Measurements from ENCODE around the gene PIM2. TPM values are rescaled to one million over a fixed set of nuclear protein-coding genes. Genes with fewer than 3 reads are reported as not detected.

Gene PIM2
- total RNA-seq, 1 experiment from 2014 or later = 25.6 TPM

DNA sequence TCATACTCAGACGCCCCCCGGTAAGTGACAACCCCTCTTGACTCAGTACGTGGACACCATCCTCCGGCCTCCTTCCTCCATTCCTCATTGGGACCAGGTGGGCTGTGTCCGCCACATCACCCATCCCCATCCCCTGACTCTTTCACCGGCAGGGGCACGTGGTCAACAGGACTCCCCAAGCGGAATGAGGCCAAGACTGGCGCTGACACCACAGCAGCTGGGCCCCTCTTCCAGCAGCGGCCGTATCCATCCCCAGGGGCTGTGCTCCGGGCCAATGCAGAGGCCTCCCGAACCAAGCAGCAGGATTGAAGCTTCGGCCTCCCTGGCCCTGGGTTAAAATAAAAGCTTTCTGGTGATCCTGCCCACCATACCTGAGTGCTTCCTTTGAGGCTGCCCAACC, 16.0 kb downstream of the PIM2 start:
- no peaks in the 10 kb centered on the region for H4K20me1 ChIP-seq (ENCODE audit: low read length)
- no peak overlapping the region for H2AFZ ChIP-seq (ENCODE audit: low read length)
- H3K4me2 ChIP-seq (ENCODE audit: low read length) = no peak overlapping the region
- H3K27ac ChIP-seq (ENCODE audit: low read length) = no peak overlapping the region
- BruUV-seq (replicated peaks) = no TSS peak
- ChIA-PET CTCF (no interaction called here), POLR2A (ENCODE audit: unreplicated experiment) (interaction anchor here (0.6 kb wide), 1 partner anchor 366 kb away, joined by 4 read pairs; no protein-coding TSS in a partner anchor)
- ATAC-seq (no peak), DNase-seq (no peak)
- H3K79me2 ChIP-seq (ENCODE audit: low read length) = peaks cover 31% of the 10 kb centered on the region
- no peak for TF ChIP-seq EZH2 (IDR thresholded peaks at IDR 0.05; ENCODE audit: low read length, unreplicated experiment)
- TF ChIP-seq, protein P1, sequence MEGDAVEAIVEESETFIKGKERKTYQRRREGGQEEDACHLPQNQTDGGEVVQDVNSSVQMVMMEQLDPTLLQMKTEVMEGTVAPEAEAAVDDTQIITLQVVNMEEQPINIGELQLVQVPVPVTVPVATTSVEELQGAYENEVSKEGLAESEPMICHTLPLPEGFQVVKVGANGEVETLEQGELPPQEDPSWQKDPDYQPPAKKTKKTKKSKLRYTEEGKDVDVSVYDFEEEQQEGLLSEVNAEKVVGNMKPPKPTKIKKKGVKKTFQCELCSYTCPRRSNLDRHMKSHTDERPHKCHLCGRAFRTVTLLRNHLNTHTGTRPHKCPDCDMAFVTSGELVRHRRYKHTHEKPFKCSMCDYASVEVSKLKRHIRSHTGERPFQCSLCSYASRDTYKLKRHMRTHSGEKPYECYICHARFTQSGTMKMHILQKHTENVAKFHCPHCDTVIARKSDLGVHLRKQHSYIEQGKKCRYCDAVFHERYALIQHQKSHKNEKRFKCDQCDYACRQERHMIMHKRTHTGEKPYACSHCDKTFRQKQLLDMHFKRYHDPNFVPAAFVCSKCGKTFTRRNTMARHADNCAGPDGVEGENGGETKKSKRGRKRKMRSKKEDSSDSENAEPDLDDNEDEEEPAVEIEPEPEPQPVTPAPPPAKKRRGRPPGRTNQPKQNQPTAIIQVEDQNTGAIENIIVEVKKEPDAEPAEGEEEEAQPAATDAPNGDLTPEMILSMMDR (conservative IDR thresholded peaks at IDR 0.05; ENCODE audit: low read depth, low read length) = no peak
- no peak for TF ChIP-seq EZH2phosphoT487 (IDR thresholded peaks at IDR 0.05; ENCODE audit: borderline replicate concordance, low read length)
- no peaks in the 10 kb centered on the region for H3K27me3 ChIP-seq (ENCODE audit: low read length)
- H3K4me1 ChIP-seq (ENCODE audit: insufficient read depth, low read length) = peaks cover 10% of the 10 kb centered on the region
- H3F3A ChIP-seq (ENCODE audit: low read length, unreplicated experiment) = no peaks in the 10 kb centered on the region
- H3K36me3 ChIP-seq (ENCODE audit: low read depth, low read length) = peaks cover 6% of the 10 kb centered on the region
- intact Hi-C loops (cut with micrococcal nuclease) = no loop called here
- no peaks in the 10 kb centered on the region for H3K9me2 ChIP-seq (replicated peaks; ENCODE audit: low read length)
- no peak overlapping the region for H3K4me3 ChIP-seq (ENCODE audit: low read length)
- H3K9ac ChIP-seq (ENCODE audit: low read length) = no peak overlapping the region
- no peaks in the 10 kb centered on the region for H3K9me3 ChIP-seq (ENCODE audit: low read length)

DNA sequence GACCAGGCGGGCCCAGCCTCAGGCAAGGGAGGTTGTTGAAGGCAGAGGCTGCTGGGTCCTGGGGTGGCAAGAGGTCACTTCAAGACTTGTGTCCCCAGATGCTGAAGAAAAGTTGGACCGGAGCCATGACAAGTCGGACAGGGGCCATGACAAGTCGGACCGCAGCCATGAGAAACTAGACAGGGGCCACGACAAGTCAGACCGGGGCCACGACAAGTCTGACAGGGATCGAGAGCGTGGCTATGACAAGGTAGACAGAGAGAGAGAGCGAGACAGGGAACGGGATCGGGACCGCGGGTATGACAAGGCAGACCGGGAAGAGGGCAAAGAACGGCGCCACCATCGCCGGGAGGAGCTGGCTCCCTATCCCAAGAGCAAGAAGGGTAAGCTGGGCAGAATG, 16.7 kb downstream of the PIM2 start:
- no peak overlapping the region for H3K4me3 ChIP-seq (ENCODE audit: low read length)
- TF ChIP-seq, protein P1 (conservative IDR thresholded peaks at IDR 0.05; ENCODE audit: low read depth, low read length) = no peak
- TF ChIP-seq EZH2 (IDR thresholded peaks at IDR 0.05; ENCODE audit: low read length, unreplicated experiment) = no peak
- TF ChIP-seq EZH2phosphoT487 (IDR thresholded peaks at IDR 0.05; ENCODE audit: borderline replicate concordance, low read length) = no peak
- POLR2A ChIA-PET (ENCODE audit: unreplicated experiment) = no interaction called here
- H3K27me3 ChIP-seq (ENCODE audit: low read length) = no peaks in the 10 kb centered on the region
- no peaks in the 10 kb centered on the region for H3K9me3 ChIP-seq (ENCODE audit: low read length)
- H3K36me3 ChIP-seq (ENCODE audit: low read depth, low read length) = peaks cover 6% of the 10 kb centered on the region
- H3K27ac ChIP-seq (ENCODE audit: low read length) = no peak overlapping the region
- DNase-seq (no peak), ATAC-seq (no peak)
- peaks cover 35% of the 10 kb centered on the region for H3K79me2 ChIP-seq (ENCODE audit: low read length)
- H3F3A ChIP-seq (ENCODE audit: low read length, unreplicated experiment) = no peaks in the 10 kb centered on the region
- no peak overlapping the region for H3K4me2 ChIP-seq (ENCODE audit: low read length)
- intact Hi-C loops (cut with micrococcal nuclease) = no loop called here
- no peak overlapping the region for H2AFZ ChIP-seq (ENCODE audit: low read length)
- H3K4me1 ChIP-seq (ENCODE audit: insufficient read depth, low read length) = peaks cover 10% of the 10 kb centered on the region
- BruUV-seq (replicated peaks) = TSS peak; percentile 2
- H3K9ac ChIP-seq (ENCODE audit: low read length) = no peak overlapping the region
- CTCF ChIA-PET = no interaction called here
- H4K20me1 ChIP-seq (ENCODE audit: low read length) = no peaks in the 10 kb centered on the region
- no peaks in the 10 kb centered on the region for H3K9me2 ChIP-seq (replicated peaks; ENCODE audit: low read length)

DNA sequence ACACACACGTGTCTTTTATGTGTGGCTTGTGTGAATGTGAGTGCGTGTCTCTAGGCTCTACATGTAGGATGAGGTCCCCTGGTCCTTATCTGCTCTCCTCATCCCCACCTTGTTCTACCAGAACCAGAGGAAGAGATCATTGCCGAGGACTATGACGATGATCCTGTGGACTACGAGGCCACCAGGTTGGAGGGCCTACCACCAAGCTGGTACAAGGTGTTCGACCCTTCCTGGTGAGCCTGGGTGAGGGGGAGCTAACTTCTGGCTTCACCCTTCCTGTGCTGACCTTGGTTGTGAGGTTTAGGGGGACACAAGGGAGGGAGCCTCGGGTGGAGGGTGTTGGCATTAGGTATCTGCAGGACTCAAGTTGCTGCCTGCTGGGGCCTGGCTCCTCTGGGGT, 17.8 kb downstream of the PIM2 start:
- H3K9me3 ChIP-seq (ENCODE audit: low read length) = no peaks in the 10 kb centered on the region
- no peak for ATAC-seq
- H3K4me3 ChIP-seq (ENCODE audit: low read length) = no peak overlapping the region
- no peaks in the 10 kb centered on the region for H3K9me2 ChIP-seq (replicated peaks; ENCODE audit: low read length)
- H3K4me2 ChIP-seq (ENCODE audit: low read length) = no peak overlapping the region
- intact Hi-C loops (cut with micrococcal nuclease) = no loop called here
- no peaks in the 10 kb centered on the region for H3F3A ChIP-seq (ENCODE audit: low read length, unreplicated experiment)
- no peak overlapping the region for H3K9ac ChIP-seq (ENCODE audit: low read length)
- peaks cover 17% of the 10 kb centered on the region for H3K4me1 ChIP-seq (ENCODE audit: insufficient read depth, low read length)
- CTCF ChIA-PET = no interaction called here
- TF ChIP-seq, protein P1 (conservative IDR thresholded peaks at IDR 0.05; ENCODE audit: low read depth, low read length) = no peak
- TF ChIP-seq EZH2 (IDR thresholded peaks at IDR 0.05; ENCODE audit: low read length, unreplicated experiment) (no peak), EZH2phosphoT487 (IDR thresholded peaks at IDR 0.05; ENCODE audit: borderline replicate concordance, low read length) (no peak)
- BruUV-seq (replicated peaks) = no TSS peak
- peaks cover 6% of the 10 kb centered on the region for H3K36me3 ChIP-seq (ENCODE audit: low read depth, low read length)
- H3K79me2 ChIP-seq (ENCODE audit: low read length) = peaks cover 46% of the 10 kb centered on the region
- no peaks in the 10 kb centered on the region for H3K27me3 ChIP-seq (ENCODE audit: low read length)
- no peak for DNase-seq
- no peak overlapping the region for H3K27ac ChIP-seq (ENCODE audit: low read length)
- POLR2A ChIA-PET (ENCODE audit: unreplicated experiment) = interaction anchor here (0.7 kb wide), 1 partner anchor 383 kb away, joined by 3 read pairs; no protein-coding TSS in a partner anchor
- no peak overlapping the region for H2AFZ ChIP-seq (ENCODE audit: low read length)
- no peaks in the 10 kb centered on the region for H4K20me1 ChIP-seq (ENCODE audit: low read length)

Data from PC-3 (cell line).